Left renal pelvis (tissue), 4 donors: ENCODE measurements around the gene SBSN. TPM values are rescaled to one million over a fixed set of nuclear protein-coding genes. Genes with fewer than 3 reads are reported as not detected.

ENCODE experiments used
- DNase-seq, 4 donors: peaks; one replicate each; pipeline ENCODE4 v3.0.0-alpha.2; 2013; ENCODE audit warnings: low read depth in 4 of 4, low spot score in 3 of 4
- polyA plus RNA-seq, 4 donors: library from polyadenylated mRNA; unstranded; fragments of 120-200 nt; gene quantifications; one replicate each; pipeline ENCODE4 v1.2.1, GENCODE V29; 2013; ENCODE audit not compliant: insufficient read length in 4 of 4

The SBSN gene
- polyA plus RNA-seq, 4 donors, result 0.11 TPM; not detected in 3

- no peak for DNase-seq
These were observed 6.8 kb upstream of the SBSN start for GRCh38 chr19:35534803-35535480.

- no peak for DNase-seq
These were observed 5.8 kb upstream of the SBSN start for GRCh38 chr19:35533822-35534392.

- DNase-seq, result no peak
These were observed 5.2 kb upstream of the SBSN start, which contains the start of gene GAPDHS for GRCh38 chr19:35533201-35533821. Gene GAPDHS (plus strand): TSS chr19:35533456. CDS start chr19:35533528, 72 bp downstream.

DNA sequence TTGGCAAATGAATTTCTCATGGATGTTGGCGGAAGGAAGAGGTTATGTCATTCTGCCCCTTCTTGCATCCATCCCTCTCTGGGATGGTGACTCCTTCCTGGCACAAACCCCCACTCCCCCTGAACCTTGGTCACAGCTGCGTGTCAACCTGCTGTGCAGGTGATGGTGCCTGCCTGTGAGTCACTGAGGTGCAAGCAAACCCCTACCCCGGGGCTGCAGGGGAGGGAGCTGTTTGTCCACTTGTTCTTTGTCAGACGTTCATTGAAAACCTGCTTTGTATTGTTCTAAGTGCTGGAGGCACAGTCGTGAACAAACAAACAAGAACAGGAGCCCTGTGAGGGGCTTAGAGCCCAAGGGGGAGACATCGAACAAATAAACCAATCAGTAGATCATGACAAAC lies 3.2 kb upstream of the SBSN start:
- no peak for DNase-seq

GRCh38 chr19:35529241-35530218 lies 1.4 kb upstream of the SBSN start:
- DNase-seq, result no peak

- DNase-seq, result no peak
These were observed 2.2 kb downstream of the SBSN start for GRCh38 chr19:35525873-35526272.

DNA sequence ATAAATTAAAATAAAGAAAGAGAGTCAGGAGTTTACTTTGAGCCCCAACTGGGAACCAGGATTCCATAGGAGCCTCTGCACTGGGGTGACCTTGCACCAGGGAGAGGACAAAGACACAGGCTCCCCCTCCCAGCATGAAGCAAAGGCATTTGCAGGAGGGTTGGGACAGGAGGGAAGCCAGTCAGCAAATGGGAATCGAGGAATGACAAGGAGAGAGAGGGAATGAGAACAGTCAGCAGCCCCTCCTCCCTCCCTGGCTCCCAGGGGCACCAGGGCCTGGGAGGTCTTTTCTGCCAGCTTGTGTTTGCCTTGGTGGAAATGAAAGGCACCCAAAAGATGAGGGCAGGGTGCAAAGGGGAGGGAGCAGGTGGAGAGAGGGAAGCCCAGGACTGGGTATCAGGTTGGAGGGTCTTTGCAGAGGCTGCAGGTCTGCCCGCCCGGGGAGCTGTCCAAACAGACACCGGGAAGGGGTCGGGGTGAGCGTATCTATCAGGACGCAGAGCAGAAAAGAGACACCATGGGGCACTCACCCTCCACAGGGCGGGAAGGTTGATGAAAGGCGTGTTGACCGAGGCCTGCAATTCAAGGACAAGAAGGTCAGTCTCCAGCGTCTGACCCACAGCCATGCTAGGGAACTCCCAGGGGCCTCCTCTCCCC lies 3.8 kb downstream of the SBSN start:
- no peak for DNase-seq

GRCh38 chr19:35522745-35523327 lies 5.3 kb downstream of the SBSN start:
- no peak for DNase-seq

GRCh38 chr19:35521124-35521743 lies 6.9 kb downstream of the SBSN start:
- DNase-seq, result no peak

- DNase-seq, result no peak
These were observed 8.8 kb downstream of the SBSN start for GRCh38 chr19:35519291-35519690.

- DNase-seq, result no peak
These were observed 9.8 kb downstream of the SBSN start for GRCh38 chr19:35518313-35518712.

DNA sequence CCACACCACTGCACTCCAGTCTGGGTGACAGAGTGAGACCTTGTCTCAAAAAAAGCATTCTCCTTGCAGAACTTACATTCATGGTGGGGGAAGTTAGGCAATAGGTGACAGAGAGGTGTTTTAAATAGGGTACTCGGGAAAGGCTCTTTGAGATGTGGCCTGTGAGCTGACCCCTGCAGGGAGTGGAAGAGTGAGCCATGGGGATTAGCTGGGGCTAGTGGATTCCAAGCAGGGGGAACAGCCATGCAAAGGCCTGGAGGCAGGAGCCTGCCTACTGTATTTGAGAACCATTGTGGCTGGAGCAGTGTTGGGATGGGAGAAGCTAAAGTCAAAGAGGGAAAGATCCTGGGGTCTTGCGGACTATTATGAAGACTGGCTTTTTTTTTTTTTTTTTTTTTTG lies 10.8 kb downstream of the SBSN start:
- DNase-seq, result no peak

- DNase-seq, result no peak
These were observed 11.8 kb downstream of the SBSN start for GRCh38 chr19:35516310-35516709.

DNA sequence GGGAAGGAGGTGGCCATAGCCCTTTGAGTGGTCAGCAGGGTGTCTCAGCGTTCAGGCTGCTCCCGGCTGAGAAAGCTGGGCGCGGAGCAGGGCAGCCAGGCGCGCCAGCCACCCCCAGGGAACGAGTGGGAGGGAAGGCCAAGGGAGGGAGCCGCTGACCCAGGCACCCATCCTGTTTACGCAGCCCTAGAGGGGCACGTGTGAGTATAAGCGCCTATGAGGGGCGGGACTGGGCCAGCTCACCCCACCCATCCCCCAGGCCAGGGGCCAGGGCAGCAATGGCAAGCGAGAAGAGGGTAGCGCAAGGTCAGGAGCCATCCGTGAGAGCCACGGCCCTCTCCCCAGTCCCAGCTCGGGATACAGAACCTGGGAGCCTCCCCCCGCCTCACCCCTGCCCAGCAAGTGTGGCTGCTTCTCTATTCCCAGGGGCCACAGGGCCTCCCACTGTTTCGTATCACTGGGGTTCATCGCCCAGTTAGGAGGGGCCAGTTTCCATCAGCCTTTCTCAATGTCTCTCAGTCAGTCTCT lies 13.8 kb downstream of the SBSN start:
- DNase-seq, result no peak

DNA sequence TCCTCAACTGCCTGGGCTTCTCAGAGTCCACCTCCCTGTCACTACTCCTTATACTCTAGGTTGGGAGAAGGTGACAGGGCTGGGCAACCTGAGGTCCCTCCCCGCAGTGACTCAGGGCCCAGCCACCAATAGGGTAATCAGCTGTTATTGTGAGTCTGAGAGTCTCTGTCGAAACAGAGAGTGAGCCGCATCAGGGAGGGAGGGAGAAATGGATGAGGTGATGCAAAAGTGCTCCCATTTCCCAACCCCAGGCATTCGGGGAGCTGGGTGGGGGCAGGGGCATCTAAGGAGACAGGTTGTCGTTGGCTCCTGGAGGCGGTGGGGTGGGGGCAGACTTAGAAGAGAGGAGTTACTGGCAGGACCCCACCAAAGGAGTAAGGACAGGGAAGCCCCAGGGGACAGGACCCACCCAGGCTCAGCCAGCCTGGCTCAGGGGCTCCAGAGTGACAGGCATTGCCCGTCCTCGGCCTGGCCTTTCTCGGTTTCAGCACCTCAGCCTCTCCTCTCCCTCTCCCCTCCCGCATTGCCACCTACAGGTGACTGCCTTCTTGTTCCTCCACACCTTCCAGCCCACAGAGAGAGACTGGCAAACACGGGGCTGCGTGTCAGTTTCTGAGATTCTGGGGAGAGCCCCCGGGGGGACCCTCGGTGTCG lies 14.4 kb downstream of the SBSN start, which contains the start of gene DMKN:
Gene DMKN, minus strand, starts transcription at position 22 of the 654 bp plus-strand sequence. CDS start 174 bp downstream, outside the sequence.
- DNase-seq, result no peak

- DNase-seq, result no peak
These were observed 15.1 kb downstream of the SBSN start for GRCh38 chr19:35512831-35513627.

- no peak for DNase-seq
These were observed 16.8 kb downstream of the SBSN start for GRCh38 chr19:35511337-35511736.

- DNase-seq, result no peak
These were observed 17.5 kb downstream of the SBSN start for GRCh38 chr19:35510626-35510964.
